NT2/D1 (cell line): Measurements from ENCODE around the gene TIMM50.

Experiments used
- SUZ12 ChIP-seq: IDR thresholded peaks from 2 replicates; pipeline ENCODE4 v1.6.1; 2011; ENCODE audit not compliant: insufficient read length, insufficient read depth; ENCODE audit errors: extremely low read depth
- ZNF274 ChIP-seq: IDR thresholded peaks from 2 replicates; pipeline ENCODE4 v1.6.1; 2011; ENCODE audit warnings: mild to moderate bottlenecking, low read depth, low read length

- TF ChIP-seq ZNF274 (no peak), SUZ12 (no peak)
These were observed 36.8 kb downstream of the TIMM50 start for GRCh38 chr19:39517432-39517831.
